ENCODE results near the gene UMPS. TPM values are rescaled to one million over a fixed set of nuclear protein-coding genes. Genes with fewer than 3 reads are reported as not detected.

UMPS gene
- total and polyA plus RNA-seq, 9 of the 15 experiments (the other 6 are each of a cell fraction or from before 2014, with no cell fraction given), result 28.9 to 91.0 (median 45.9) TPM

DNA sequence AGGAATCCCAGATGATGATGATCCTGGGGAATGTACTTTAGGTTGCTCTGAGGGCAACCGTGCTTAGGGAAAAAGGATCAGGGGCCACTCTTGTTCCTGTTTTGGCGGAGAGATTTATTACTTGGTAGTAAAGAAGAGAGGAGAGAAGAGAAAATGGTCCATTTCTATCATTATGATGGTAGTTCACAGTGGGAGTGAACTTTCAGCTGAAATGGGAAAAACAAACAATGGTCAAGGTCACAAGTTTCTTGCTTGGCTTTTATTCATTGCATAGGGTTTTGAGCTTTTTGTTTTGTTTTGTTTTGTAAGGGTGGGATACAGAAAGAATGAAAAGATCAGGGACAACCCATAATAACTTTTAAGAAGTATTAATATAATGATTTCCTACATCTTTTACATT lies 7.7 kb upstream of the UMPS start:
- H3K27me3 ChIP-seq (ENCODE audit: control insufficient read depth in 2 of 2, insufficient read depth in 2 of 2, low read length in 2 of 2), result peaks cover 0 to 16% of the 10 kb centered on the region in 2 experiments
- H3K4me1 ChIP-seq (replicated peaks in 1 of 2; ENCODE audit: control insufficient read depth in 2 of 2, insufficient read depth in 2 of 2, low read length in 2 of 2), result no peaks in the 10 kb centered on the region
- in situ Hi-C loops (cut with MboI) (no loop called here), intact Hi-C loops (cut with micrococcal nuclease) (no loop called here)
- H3K9me3 ChIP-seq (replicated peaks; ENCODE audit: control insufficient read depth, insufficient read depth, low read depth, low read length), result no peaks in the 10 kb centered on the region
- ChIA-PET POLR2A (interaction anchor here (0.6 to 1.5 kb wide), 2 partner anchors 10 to 40 kb away, joined by 3 to 4 read pairs; no protein-coding TSS in a partner anchor), CTCF (ENCODE audit: low intra/inter-chr PET ratio) (no interaction called here)
- no peaks in the 10 kb centered on the region for H3K9me1 ChIP-seq (ENCODE audit: control insufficient read depth, insufficient read depth, low read length)
- no peak overlapping the region for H3K9ac ChIP-seq (ENCODE audit: insufficient read depth in 1 of 2, low read depth in 2 of 2, low read length in 2 of 2)
- H3K36me3 ChIP-seq (ENCODE audit: control insufficient read depth, insufficient read depth, low read length), result no peaks in the 10 kb centered on the region
- H2AFZ ChIP-seq (ENCODE audit: low read depth, low read length), result no peak overlapping the region
- 0% methylated on average over 2 of the region's 2 CpGs for WGBS (ENCODE audit: insufficient coverage, low coverage, missing lambda C conversion rate)
- H3K79me2 ChIP-seq (ENCODE audit: control insufficient read depth, insufficient read depth, low read length), result no peaks in the 10 kb centered on the region
- ATAC-seq (no peak), DNase-seq (ENCODE audit: extremely low read depth in 1 of 4, low spot score in 3 of 4) (no peak), FAIRE-seq (no peak)
- H3K27ac ChIP-seq (ENCODE audit: extremely low read depth, low read depth, low read length), result no peak overlapping the region
- no peaks in the 10 kb centered on the region for H4K20me1 ChIP-seq (replicated peaks; ENCODE audit: control insufficient read depth, insufficient read depth, low read length)
- BruUV-seq (replicated peaks), result no TSS peak
- H3K4me2 ChIP-seq (ENCODE audit: insufficient read depth, low read length), result no peak overlapping the region
- no peak for TF ChIP-seq NFIX (CRISPR knock-in tag; IDR thresholded peaks at IDR 0.05; ENCODE audit: low read depth)
- no peak for TF ChIP-seq MXI1 (IDR thresholded peaks at IDR 0.05; ENCODE audit: low read depth, low read length)
- no peak for TF ChIP-seq HBP1 (CRISPR knock-in tag; IDR thresholded peaks at IDR 0.05)
- TF ChIP-seq RBM22 (IDR thresholded peaks at IDR 0.05; ENCODE audit: low read depth, low read length, poor library complexity, severe bottlenecking), result no peak
- TF ChIP-seq KLF1 (tag; IDR thresholded peaks at IDR 0.05), result no peak
- no peak for TF ChIP-seq ERF (CRISPR knock-in tag; IDR thresholded peaks at IDR 0.05)
- no peak for TF ChIP-seq PTBP1 (IDR thresholded peaks at IDR 0.05; ENCODE audit: low read depth, low read length)
- TF ChIP-seq ATF7 (IDR thresholded peaks at IDR 0.05), result no peak
- no peak for TF ChIP-seq CBFB (CRISPR knock-in tag; IDR thresholded peaks at IDR 0.05)
- no peak for TF ChIP-seq ZNF589 (CRISPR knock-in tag; IDR thresholded peaks at IDR 0.05; ENCODE audit: low read depth)
- TF ChIP-seq CEBPZ (IDR thresholded peaks at IDR 0.05; ENCODE audit: borderline replicate concordance, low read depth, low read length), result no peak
- H3K4me3 ChIP-seq, result no peak overlapping the region
